ENCODE data around the gene ZDHHC16. TPM values are rescaled to one million over a fixed set of nuclear protein-coding genes. Genes with fewer than 3 reads are reported as not detected.
"Not testable (repeated sequence)": the region's sequence is repeated elsewhere in the genome, so short reads cannot be mapped to it uniquely, and the experiment has no call there.

Gene ZDHHC16
- 21.2 TPM for total RNA-seq

- DNase-seq = peak; percentile 94
These were observed at the start of gene ZDHHC16, which contains the start of gene EXOSC1 for GRCh38 chr10:97445722-97446639. TSS of gene ZDHHC16 (plus strand) at chr10:97446175. CDS start at chr10:97451676, 5,501 bp downstream. TSS of gene EXOSC1 (minus strand) at chr10:97446006. CDS start at chr10:97445985, 21 bp downstream.

- no peak for DNase-seq
These were observed 46.0 kb upstream of the ZDHHC16 start for GRCh38 chr10:97399843-97400545.

- DNase-seq = peak; percentile 82
These were observed 45.1 kb upstream of the ZDHHC16 start, which contains the start of gene RRP12 for GRCh38 chr10:97400665-97401454. TSS of gene RRP12 (minus strand) at chr10:97401340. CDS start at chr10:97401231, 109 bp downstream.

- no peak for DNase-seq
These were observed 44.5 kb upstream of the ZDHHC16 start for GRCh38 chr10:97401455-97401919.

- no peak for DNase-seq
These were observed 41.9 kb upstream of the ZDHHC16 start for GRCh38 chr10:97404044-97404443.

- DNase-seq = no peak
These were observed 39.9 kb upstream of the ZDHHC16 start for GRCh38 chr10:97406064-97406463.

GRCh38 chr10:97406483-97406882, 39.5 kb upstream of the ZDHHC16 start:
- not testable (repeated sequence) for DNase-seq

- DNase-seq = peak; percentile 12
These were observed 38.6 kb upstream of the ZDHHC16 start for GRCh38 chr10:97407211-97407951.

- no peak for DNase-seq
These were observed 38.1 kb upstream of the ZDHHC16 start for GRCh38 chr10:97407952-97408248.

- DNase-seq = no peak
These were observed 37.4 kb upstream of the ZDHHC16 start for GRCh38 chr10:97408496-97408992.

GRCh38 chr10:97411406-97411805, 34.6 kb upstream of the ZDHHC16 start:
- DNase-seq = no peak

- DNase-seq = no peak
These were observed 33.1 kb upstream of the ZDHHC16 start for GRCh38 chr10:97412891-97413304.

- DNase-seq = no peak
These were observed 29.4 kb upstream of the ZDHHC16 start for GRCh38 chr10:97416565-97416964.

- not testable (repeated sequence) for DNase-seq
These were observed 22.2 kb upstream of the ZDHHC16 start for GRCh38 chr10:97423757-97424098.

- peak; percentile 89 for DNase-seq
These were observed 19.8 kb upstream of the ZDHHC16 start, which contains the start of gene PGAM1 for GRCh38 chr10:97425964-97426775. TSS of gene PGAM1 (plus strand) at chr10:97426191. CDS start at chr10:97426308, 117 bp downstream.

GRCh38 chr10:97426776-97427570, 19.0 kb upstream of the ZDHHC16 start:
- DNase-seq = no peak

- no peak for DNase-seq
These were observed 18.3 kb upstream of the ZDHHC16 start for GRCh38 chr10:97427571-97428179.

- DNase-seq = no peak
These were observed 17.4 kb upstream of the ZDHHC16 start for GRCh38 chr10:97428572-97428981.

- no peak for DNase-seq
These were observed 11.9 kb upstream of the ZDHHC16 start for GRCh38 chr10:97434055-97434454.

All from occipital lobe (tissue), 2 donors.